ENCODE measurements around the gene PRUNE2.

DNA sequence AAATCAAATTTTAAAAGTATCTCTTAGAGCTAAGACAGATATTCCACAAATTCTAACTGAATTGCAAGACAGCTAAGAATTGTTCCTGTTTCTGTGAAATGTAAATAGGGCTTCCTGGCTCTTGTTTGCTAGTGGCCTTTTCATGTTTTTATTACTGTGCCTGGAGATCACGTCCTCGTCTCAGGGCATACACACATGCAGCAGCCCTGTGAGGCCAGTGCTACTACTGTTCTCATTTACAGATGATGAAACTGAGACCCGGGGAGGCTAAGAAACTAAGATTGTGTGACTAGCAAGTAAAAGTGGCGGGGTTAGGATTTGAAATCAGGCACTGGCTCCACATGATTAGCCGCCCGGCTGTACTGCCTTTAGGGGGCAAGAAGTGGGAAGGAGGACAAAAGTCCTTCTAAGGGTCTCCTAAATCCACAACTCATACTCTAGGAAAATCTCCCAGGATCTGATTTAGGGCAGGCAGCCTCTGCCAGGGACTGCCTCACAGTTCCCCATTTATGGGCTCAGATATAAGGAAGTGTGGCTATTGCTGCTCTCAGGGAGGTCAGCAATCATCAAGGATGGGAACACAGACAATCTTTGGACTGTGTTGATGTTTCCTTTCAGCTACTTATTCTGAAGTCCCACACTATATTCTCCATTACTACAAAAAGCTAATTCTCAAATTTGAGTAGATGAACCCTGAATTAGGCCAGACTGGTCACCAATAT, 7.9 kb downstream of the PRUNE2 start:
- TF ChIP-seq, protein P1, sequence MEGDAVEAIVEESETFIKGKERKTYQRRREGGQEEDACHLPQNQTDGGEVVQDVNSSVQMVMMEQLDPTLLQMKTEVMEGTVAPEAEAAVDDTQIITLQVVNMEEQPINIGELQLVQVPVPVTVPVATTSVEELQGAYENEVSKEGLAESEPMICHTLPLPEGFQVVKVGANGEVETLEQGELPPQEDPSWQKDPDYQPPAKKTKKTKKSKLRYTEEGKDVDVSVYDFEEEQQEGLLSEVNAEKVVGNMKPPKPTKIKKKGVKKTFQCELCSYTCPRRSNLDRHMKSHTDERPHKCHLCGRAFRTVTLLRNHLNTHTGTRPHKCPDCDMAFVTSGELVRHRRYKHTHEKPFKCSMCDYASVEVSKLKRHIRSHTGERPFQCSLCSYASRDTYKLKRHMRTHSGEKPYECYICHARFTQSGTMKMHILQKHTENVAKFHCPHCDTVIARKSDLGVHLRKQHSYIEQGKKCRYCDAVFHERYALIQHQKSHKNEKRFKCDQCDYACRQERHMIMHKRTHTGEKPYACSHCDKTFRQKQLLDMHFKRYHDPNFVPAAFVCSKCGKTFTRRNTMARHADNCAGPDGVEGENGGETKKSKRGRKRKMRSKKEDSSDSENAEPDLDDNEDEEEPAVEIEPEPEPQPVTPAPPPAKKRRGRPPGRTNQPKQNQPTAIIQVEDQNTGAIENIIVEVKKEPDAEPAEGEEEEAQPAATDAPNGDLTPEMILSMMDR (IDR thresholded peaks at IDR 0.05): no peak
- TF ChIP-seq POLR2A (IDR thresholded peaks at IDR 0.05): no peak

All from upper lobe of left lung (tissue), 4 donors.